Smooth muscle cell of the brain vasculature (primary cell): ENCODE results near the gene DGCR6L.
"Not testable (repeated sequence)": the region's sequence is repeated elsewhere in the genome, so short reads cannot be mapped to it uniquely, and the experiment has no call there.

Source experiments
- DNase-seq: peaks from one replicate; pipeline ENCODE4 v3.0.0-alpha.2; 2012; ENCODE audit warnings: low read depth, low spot score

Gene DGCR6L

DNA sequence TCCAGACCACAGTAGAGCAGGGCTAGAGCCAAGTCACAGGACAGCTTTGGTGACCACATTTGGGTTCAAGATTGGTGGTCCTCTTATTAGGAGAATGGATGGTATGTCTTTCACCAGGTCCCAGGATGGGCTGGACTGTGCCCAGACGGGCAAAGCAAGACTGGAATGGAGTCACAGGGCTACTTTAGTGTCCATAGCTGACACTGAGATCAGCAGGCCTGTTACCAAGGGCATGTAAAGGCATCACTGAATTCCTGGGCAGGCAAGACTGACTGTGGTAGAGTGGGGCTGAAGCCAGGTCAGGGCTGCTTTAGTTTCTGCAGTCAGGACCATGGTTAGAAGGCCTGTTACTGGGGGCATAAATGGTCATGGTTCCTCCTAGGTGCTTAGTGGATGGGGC lies 6.1 kb upstream of the DGCR6L start:
- not testable (repeated sequence) for DNase-seq

GRCh38 chr22:20324139-20324516 lies 4.3 kb upstream of the DGCR6L start:
- no peak for DNase-seq

DNA sequence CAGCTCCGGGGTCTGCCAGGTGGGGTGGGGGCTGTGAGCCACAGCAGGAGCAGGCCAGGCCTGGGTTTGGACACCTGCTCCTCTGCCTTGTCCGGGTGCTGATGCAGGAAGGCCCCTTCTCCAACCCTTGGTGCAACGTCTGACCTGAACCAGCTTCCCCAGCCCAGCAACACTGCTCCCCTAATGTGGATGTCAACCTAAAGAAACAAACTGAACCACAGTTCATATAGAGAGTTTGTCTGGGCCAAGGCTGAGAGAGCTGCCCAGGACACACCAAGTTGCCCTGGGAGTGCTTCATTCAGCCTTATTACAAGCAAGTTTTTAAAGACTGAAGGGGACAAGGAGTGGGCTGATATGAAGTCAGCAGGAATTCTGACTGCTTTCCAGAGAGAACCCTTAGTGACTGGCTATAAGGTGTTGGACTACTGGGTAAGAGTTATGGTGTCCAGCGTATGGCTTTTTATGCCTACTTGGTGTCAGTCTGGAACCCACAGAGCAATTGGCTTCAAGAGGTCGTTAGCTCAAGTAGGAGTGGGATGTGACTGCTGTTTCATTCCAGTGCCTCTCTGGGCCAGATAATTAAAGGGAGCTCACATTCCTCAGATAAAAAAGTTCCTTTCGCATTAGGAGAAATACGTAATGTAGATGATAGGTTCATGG lies 1.8 kb upstream of the DGCR6L start:
- DNase-seq, result not testable (repeated sequence)

- DNase-seq, result not testable (repeated sequence)
Observed at GRCh38 chr22:20320659-20321551, 1.0 kb upstream of the DGCR6L start.

DNA sequence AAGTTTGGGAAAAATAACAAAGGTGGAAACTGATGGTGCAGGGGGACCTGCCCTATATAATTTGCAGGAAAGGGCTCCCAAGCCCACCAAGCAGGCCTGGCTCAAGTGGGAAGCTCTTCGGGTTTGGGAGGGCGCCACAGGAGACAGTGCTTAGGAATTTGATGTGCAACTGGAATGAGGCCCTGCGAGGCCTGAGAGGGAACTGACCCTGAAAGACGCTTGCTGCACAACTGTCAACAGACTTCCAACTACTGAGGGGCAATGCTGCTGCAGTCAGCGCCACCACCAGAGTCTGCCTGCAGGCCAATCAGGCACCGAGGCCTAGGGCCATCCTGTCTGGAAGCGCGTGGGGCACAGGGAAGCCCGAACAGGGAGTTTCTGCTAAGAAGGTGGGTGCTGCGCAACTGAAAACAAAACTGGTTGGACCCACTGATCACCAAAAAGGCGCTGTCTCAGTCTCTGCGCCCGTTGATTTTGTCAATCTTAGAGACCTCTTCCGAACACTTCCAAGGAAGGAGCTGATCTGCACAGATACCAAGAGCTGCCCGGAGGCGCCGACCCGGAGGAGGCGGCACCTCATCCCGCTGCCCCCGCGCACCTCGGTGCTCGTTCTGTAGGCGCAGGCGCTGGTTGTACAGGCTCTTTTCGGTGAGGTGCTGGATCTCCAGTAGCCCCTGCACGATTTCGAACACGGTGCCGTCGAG lies 667 bp downstream of the DGCR6L start:
- DNase-seq, result no peak

GRCh38 chr22:20318043-20318688 lies 1.7 kb downstream of the DGCR6L start:
- DNase-seq, result not testable (repeated sequence)

GRCh38 chr22:20317402-20318042 lies 2.3 kb downstream of the DGCR6L start:
- not testable (repeated sequence) for DNase-seq

GRCh38 chr22:20316844-20317401 lies 2.9 kb downstream of the DGCR6L start:
- no peak for DNase-seq

DNA sequence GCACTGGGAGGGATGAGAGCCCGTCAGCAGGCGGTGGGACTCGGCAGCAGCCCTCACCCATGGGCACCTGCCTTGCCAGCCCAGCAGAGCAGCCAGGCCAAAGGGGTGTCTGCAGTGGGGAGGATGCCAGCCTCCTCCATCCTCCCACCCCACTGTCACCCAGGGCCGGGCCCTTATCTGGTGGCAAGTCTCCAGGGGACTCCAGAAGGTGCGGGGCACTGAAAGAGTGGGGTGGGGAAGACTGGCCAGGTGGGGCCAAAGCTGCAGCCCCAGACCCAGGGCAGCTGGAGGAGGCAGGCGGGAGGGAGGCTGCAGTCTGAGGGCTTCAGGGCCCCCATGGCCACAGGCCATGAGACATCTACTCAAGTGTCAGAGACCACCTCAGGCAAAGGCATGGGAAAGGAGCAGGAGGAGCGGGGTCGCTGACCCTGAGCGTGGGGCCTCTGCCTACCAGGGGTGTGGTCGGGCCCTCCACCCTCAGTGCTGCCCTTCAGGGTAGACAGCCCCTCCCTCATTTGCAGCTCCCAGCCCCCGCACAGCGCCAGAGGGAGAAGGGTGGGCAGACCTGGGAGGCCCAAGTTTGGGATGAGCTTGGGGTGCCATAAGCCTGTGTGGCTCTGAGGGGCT lies 3.5 kb downstream of the DGCR6L start:
- no peak for DNase-seq

DNA sequence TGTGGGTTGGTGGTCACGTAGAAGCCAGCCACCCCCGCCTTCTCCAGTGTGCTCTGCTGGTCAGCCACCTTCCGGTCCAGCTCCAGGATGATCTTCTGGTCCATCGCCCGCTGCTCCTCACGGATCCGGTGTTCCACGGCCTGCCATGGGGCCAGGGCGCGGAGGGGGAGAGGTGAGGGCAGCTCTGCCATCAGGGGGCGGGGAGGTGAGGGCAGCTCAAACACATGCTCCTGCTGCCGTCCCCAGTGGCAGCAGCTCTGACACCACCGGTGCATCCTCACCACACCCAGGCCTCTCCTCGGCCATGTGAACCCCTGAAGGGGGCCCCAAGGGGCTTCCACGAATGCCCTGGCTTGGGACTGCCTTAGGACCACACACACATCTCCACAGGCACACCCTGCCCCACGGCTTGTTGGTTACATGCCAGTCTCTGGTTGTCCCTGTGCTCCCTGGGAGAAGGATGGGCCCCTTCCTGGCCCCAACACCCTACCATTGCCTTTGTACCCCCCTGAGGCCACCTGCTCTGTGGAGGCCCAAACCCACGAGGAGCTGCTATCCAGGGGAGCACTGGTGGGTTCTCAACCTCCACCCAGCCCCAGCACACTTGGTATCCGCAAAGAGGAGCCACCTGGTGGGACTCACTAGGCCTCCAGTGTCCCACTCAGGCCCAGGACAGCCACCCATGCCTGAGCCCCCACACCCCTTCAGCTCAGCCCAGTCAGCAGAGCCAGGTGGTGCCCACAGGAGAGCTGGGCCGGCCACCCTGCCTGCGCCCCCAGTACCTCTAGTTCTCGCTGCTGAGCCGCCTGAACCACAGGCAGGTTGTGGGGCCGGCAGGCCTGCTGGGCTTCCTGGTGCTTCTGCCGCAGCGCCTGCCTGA lies 4.3 kb downstream of the DGCR6L start:
- no peak for DNase-seq

DNA sequence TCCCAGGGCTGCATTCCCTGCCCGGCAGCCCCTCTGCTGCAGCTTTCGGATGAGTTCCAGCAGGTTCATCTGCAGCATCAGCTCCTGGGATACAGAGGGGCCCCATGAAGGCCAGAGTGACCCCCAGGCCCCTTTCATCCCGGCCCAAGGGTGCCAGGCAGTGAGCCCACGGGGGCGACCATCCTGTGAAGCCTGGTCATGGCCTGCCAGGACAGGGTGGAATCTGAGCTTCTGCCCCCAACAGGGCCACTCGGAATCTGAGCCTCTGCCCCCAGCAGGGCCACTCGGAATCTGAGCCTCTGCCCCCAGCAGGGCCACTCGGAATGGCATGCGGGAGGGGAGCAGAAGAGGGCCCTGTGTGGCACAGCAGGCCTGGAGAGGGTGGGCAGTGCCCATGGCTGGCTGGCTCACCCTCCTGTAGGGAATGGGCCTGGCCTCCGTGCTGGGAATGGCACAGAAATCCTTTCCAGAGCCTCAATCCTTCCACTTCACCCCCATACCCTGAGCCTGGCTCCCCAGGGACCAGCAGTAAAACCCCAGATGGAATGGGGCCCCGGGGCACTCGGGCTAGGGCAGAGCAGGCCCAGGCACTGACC lies 5.0 kb downstream of the DGCR6L start:
- DNase-seq, result not testable (repeated sequence)

GRCh38 chr22:20314206-20314605 lies 5.7 kb downstream of the DGCR6L start:
- DNase-seq, result not testable (repeated sequence)

- DNase-seq, result not testable (repeated sequence)
Observed at GRCh38 chr22:20313306-20314077, 6.4 kb downstream of the DGCR6L start.

GRCh38 chr22:20312396-20313191 lies 7.3 kb downstream of the DGCR6L start:
- no peak for DNase-seq

- DNase-seq, result not testable (repeated sequence)
Observed at GRCh38 chr22:20311249-20312062, 8.4 kb downstream of the DGCR6L start.

DNA sequence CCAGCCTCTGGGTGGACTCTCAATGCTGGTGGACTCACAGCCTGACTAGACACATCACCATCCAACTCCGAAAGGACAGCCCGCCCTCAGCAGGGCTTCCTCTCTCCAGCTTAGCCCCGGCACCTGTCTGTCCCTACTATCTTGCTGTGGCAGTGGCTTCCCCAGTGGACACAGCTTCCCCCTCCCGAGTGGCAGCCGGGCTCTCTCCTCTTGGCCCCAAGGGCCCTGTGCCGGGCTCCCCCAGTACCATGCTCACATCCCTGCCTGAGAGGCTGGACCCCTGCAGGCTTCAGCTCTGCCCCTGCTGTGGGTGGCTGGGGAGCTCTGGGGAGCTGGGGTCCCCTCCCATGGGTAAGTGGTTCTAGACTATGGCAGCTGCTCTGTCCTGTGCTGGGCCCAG lies 9.1 kb downstream of the DGCR6L start:
- DNase-seq, result not testable (repeated sequence)

GRCh38 chr22:20310180-20310579 lies 9.7 kb downstream of the DGCR6L start:
- DNase-seq, result not testable (repeated sequence)
